ENCODE data around the gene DACH1. TPM values are rescaled to one million over a fixed set of nuclear protein-coding genes. Genes with fewer than 3 reads are reported as not detected.
A peak's percentile ranks its signal among the peaks of the same experiment; 100 is the strongest.

Gene DACH1
- total RNA-seq, 4 donors from 2014 or later = 1.5 to 55.1 (median 4.7) TPM

DNA sequence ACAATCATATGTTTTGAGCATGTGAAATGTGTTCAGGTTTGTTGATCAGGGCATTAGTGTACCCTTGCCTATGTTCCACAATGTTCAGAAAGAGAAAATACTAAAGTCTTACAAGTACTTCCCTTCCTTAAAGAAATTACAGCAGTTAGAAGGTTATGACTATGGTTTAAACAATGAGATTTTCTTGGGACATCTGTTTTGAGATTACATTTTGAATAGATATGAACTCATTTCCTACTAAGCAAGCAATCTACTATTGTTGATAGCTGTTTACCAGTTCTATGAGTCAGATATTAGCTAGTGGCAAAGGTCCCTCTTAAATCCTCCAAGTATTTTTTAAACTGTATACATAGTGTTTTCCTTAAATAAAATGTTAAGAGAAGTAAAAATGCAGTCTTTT lies 241.3 kb downstream of the DACH1 start:
- intact Hi-C loops (cut with DNase I; ENCODE audit: low total_unique reads) = no loop called here
- H3K27me3 ChIP-seq = no peaks in the 10 kb centered on the region
- TF ChIP-seq CTCF (IDR thresholded peaks at IDR 0.05) (no peak), POLR2A (IDR thresholded peaks at IDR 0.05) (no peak)

DNA sequence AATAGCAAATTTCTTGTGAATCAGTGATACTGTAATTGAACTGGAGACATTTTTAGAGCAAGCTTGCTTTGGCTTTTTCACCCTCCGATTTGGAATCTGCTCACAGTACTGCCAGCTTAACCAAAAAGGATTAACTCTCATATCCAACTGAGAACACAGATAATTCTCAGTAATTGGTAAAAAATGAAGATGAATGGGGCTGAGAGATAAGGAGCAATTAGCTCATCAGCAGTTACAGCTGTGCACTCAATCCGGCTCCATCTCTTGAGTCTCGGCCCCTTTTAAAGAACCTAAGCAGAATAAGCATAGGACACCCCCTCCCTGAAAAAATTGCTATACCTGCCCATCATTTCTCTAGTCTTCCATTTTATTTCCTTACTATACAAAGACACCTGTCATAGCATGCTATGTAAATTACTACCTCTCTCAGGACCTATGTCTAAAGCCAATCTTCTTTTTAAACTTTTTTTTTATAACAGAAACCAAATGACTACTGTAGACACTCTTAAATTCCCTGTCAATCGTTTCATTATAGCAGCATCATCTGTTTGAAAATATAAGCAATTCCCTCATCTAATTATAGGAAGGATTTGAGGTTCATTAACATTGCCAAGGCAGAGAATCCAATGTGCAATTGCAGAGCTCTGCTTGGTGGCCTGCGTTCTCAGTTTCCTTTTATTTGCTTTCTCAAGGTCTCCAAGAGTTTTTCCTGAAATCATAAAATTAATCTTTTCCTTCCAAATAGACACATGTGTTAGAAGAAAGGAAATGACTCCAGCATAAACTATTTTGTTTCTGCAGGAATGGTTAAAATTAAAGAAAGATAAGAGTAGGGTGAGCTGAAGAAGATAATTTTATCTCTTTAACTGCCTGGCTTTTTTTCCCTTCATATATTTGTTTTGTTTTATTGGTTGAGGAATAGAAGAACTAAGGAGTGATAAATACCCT lies 242.1 kb downstream of the DACH1 start:
- no peaks in the 10 kb centered on the region for H3K36me3 ChIP-seq
- no peaks in the 10 kb centered on the region for H3K9me3 ChIP-seq
- intact Hi-C loops (cut with DNase I; ENCODE audit: low total_unique reads) = no loop called here
- no peaks in the 10 kb centered on the region for H3K27me3 ChIP-seq
- no peak for DNase-seq
- TF ChIP-seq POLR2A (IDR thresholded peaks at IDR 0.05) = no peak
- no peak for TF ChIP-seq CTCF (IDR thresholded peaks at IDR 0.05)
- peak overlapping the region in 1 of 2 donors; percentile 44 for H3K27ac ChIP-seq
- H3K4me1 ChIP-seq = no peaks in the 10 kb centered on the region
- H3K4me3 ChIP-seq = no peak overlapping the region

More for the DNA sequence above, 241.3 kb downstream of the DACH1 start:
- DNase-seq = no peak
- H3K4me1 ChIP-seq = no peaks in the 10 kb centered on the region
- H3K9me3 ChIP-seq = no peaks in the 10 kb centered on the region
- H3K36me3 ChIP-seq = no peaks in the 10 kb centered on the region
- H3K27ac ChIP-seq = peak overlapping the region in 1 of 2 donors; percentile 44
- no peak overlapping the region for H3K4me3 ChIP-seq

- Histone ChIP-seq H3K27ac (no peak overlapping the region), H3K36me3 (no peaks in the 10 kb centered on the region), H3K4me1 (no peaks in the 10 kb centered on the region), H3K9me3 (no peaks in the 10 kb centered on the region), H3K4me3 (no peak overlapping the region), H3K27me3 (no peaks in the 10 kb centered on the region)
- intact Hi-C loops (cut with DNase I; ENCODE audit: low total_unique reads) = no loop called here
- TF ChIP-seq CTCF (IDR thresholded peaks at IDR 0.05) = no peak
- TF ChIP-seq POLR2A (IDR thresholded peaks at IDR 0.05) = no peak
- no peak for DNase-seq
These were observed 245.6 kb downstream of the DACH1 start for GRCh38 chr13:71621174-71622124.

GRCh38 chr13:71619096-71619495 lies 247.9 kb downstream of the DACH1 start:
- H3K4me1 ChIP-seq = no peaks in the 10 kb centered on the region
- DNase-seq = no peak
- no peaks in the 10 kb centered on the region for H3K9me3 ChIP-seq
- H3K4me3 ChIP-seq = no peak overlapping the region
- no peak overlapping the region for H3K27ac ChIP-seq
- TF ChIP-seq POLR2A (IDR thresholded peaks at IDR 0.05) (no peak), CTCF (IDR thresholded peaks at IDR 0.05) (no peak)
- no peaks in the 10 kb centered on the region for H3K36me3 ChIP-seq
- no peaks in the 10 kb centered on the region for H3K27me3 ChIP-seq
- intact Hi-C loops (cut with DNase I; ENCODE audit: low total_unique reads) = no loop called here

All from uterus (tissue), 4 donors.